H54 (cell line): ENCODE results near the gene HSPA14.
A peak's percentile ranks its signal among the peaks of the same experiment; 100 is the strongest.

Experiments used
- DNase-seq: peaks from one replicate; pipeline ENCODE4 v3.0.0; 2011; ENCODE audit warnings: low spot score, mixed read lengths; ENCODE audit not compliant: insufficient read length
- FAIRE-seq: peaks from 3 replicates; lab custom pipeline; 2011; peaks lifted over from hg19 to GRCh38; lab: Jason Lieb, UNC
- POLR2A ChIP-seq: IDR thresholded peaks from 2 replicates; pipeline ENCODE4 v1.6.1; 2011; ENCODE audit warnings: low read depth, mild to moderate bottlenecking, low read length

The HSPA14 gene

GRCh38 chr10:14821635-14822375 is 16.3 kb upstream of the HSPA14 start:
- TF ChIP-seq POLR2A: no peak
- no peak for DNase-seq
- no peak for FAIRE-seq

GRCh38 chr10:14822879-14823755 is 15.0 kb upstream of the HSPA14 start:
- DNase-seq (peak; percentile 26), FAIRE-seq (no peak)
- no peak for TF ChIP-seq POLR2A

- no peak for FAIRE-seq
- no peak for DNase-seq
- no peak for TF ChIP-seq POLR2A
Measured at GRCh38 chr10:14823966-14824365, 14.1 kb upstream of the HSPA14 start.

- TF ChIP-seq POLR2A: no peak
- FAIRE-seq: no peak
- no peak for DNase-seq
Measured at GRCh38 chr10:14826076-14826829, 11.9 kb upstream of the HSPA14 start.

- FAIRE-seq (no peak), DNase-seq (no peak)
- no peak for TF ChIP-seq POLR2A
Measured at GRCh38 chr10:14833106-14833505, 5.0 kb upstream of the HSPA14 start.

GRCh38 chr10:14836208-14836607 is 1.9 kb upstream of the HSPA14 start:
- no peak for TF ChIP-seq POLR2A
- no peak for DNase-seq
- no peak for FAIRE-seq

GRCh38 chr10:14837003-14837756 is 926 bp upstream of the HSPA14 start:
- FAIRE-seq (no peak), DNase-seq (no peak)
- TF ChIP-seq POLR2A: no peak

GRCh38 chr10:14838582-14839304 is 637 bp downstream of the HSPA14 start:
- FAIRE-seq (no peak), DNase-seq (peak; percentile 9)

GRCh38 chr10:14839305-14839695 is 1.2 kb downstream of the HSPA14 start:
- DNase-seq (no peak), FAIRE-seq (no peak)
- no peak for TF ChIP-seq POLR2A

More at GRCh38 chr10:14838582-14839304, 637 bp downstream of the HSPA14 start:
- TF ChIP-seq POLR2A: no peak

- FAIRE-seq: no peak
- TF ChIP-seq POLR2A: no peak
- no peak for DNase-seq
Measured at GRCh38 chr10:14840178-14840577, 2.1 kb downstream of the HSPA14 start.

- FAIRE-seq (no peak), DNase-seq (no peak)
- no peak for TF ChIP-seq POLR2A
Measured at GRCh38 chr10:14843327-14843988, 5.4 kb downstream of the HSPA14 start.

GRCh38 chr10:14844948-14845347 is 6.8 kb downstream of the HSPA14 start:
- DNase-seq (no peak), FAIRE-seq (no peak)

GRCh38 chr10:14852236-14852635 is 14.1 kb downstream of the HSPA14 start:
- FAIRE-seq (no peak), DNase-seq (no peak)
- no peak for TF ChIP-seq POLR2A

More at GRCh38 chr10:14844948-14845347, 6.8 kb downstream of the HSPA14 start:
- no peak for TF ChIP-seq POLR2A
